HL-60 (cell line): Measurements from ENCODE around the gene DYNC1H1.

ENCODE experiments used
- DNase-seq, 2 experiments: peaks; one replicate each; pipeline ENCODE4 v3.0.0-alpha.2; 2010 to 2020; ENCODE audit warnings: low read depth in 1 of 2, low spot score in 1 of 2
- H3K27ac ChIP-seq: fragments of 250-450 bp; sonication (Bioruptor Pico); replicated peaks from 2 replicates; pipeline ENCODE4 v1.5.1; 2020; ENCODE audit warnings: mild to moderate bottlenecking, moderate library complexity
- H3K27me3 ChIP-seq: fragments of 250-450 bp; sonication (Bioruptor Pico); 2 replicates; pipeline ENCODE4 v1.5.1; 2021; ENCODE audit warnings: mild to moderate bottlenecking, moderate library complexity; ENCODE audit not compliant: insufficient read depth, poor library complexity, severe bottlenecking
- H3K4me3 ChIP-seq: replicated peaks from 2 replicates; pipeline ENCODE4 v1.5.1; 2011; ENCODE audit warnings: mild to moderate bottlenecking, control low read depth, low read length; ENCODE audit not compliant: insufficient read depth
- CTCF ChIP-seq: IDR thresholded peaks from one replicate; pipeline ENCODE4 v1.5.1; 2011; ENCODE audit warnings: low read length, control low read depth, inconsistent platforms; ENCODE audit not compliant: insufficient read depth
- GABPA ChIP-seq: IDR thresholded peaks from 2 replicates; pipeline ENCODE4 v1.6.1; 2012; ENCODE audit warnings: low read depth
- POLR2AphosphoS5 ChIP-seq: IDR thresholded peaks from 2 replicates; pipeline ENCODE4 v1.6.1; 2012; ENCODE audit warnings: low read depth
- SPI1 ChIP-seq: IDR thresholded peaks from 2 replicates; pipeline ENCODE4 v1.6.1; 2012; ENCODE audit warnings: low read depth, mild to moderate bottlenecking, borderline replicate concordance
- TF ChIP-seq, protein P1 (sequence below): IDR thresholded peaks from 2 replicates; pipeline ENCODE4 v1.6.1; 2012; ENCODE audit warnings: low read depth; ENCODE audit not compliant: insufficient replicate concordance

The DYNC1H1 gene

GRCh38 chr14:101932673-101933072 is 31.7 kb upstream of the DYNC1H1 start:
- H3K4me3 ChIP-seq, result no peak overlapping the region
- TF ChIP-seq SPI1 (no peak), POLR2AphosphoS5 (no peak), CTCF (no peak)
- no peak overlapping the region for H3K27ac ChIP-seq
- no peaks in the 10 kb centered on the region for H3K27me3 ChIP-seq
- no peak for DNase-seq

- no peaks in the 10 kb centered on the region for H3K27me3 ChIP-seq
- H3K27ac ChIP-seq, result no peak overlapping the region
- H3K4me3 ChIP-seq, result no peak overlapping the region
- no peak for DNase-seq
- TF ChIP-seq GABPA (no peak), CTCF (no peak), SPI1 (no peak), POLR2AphosphoS5 (no peak)
- TF ChIP-seq, protein P1, sequence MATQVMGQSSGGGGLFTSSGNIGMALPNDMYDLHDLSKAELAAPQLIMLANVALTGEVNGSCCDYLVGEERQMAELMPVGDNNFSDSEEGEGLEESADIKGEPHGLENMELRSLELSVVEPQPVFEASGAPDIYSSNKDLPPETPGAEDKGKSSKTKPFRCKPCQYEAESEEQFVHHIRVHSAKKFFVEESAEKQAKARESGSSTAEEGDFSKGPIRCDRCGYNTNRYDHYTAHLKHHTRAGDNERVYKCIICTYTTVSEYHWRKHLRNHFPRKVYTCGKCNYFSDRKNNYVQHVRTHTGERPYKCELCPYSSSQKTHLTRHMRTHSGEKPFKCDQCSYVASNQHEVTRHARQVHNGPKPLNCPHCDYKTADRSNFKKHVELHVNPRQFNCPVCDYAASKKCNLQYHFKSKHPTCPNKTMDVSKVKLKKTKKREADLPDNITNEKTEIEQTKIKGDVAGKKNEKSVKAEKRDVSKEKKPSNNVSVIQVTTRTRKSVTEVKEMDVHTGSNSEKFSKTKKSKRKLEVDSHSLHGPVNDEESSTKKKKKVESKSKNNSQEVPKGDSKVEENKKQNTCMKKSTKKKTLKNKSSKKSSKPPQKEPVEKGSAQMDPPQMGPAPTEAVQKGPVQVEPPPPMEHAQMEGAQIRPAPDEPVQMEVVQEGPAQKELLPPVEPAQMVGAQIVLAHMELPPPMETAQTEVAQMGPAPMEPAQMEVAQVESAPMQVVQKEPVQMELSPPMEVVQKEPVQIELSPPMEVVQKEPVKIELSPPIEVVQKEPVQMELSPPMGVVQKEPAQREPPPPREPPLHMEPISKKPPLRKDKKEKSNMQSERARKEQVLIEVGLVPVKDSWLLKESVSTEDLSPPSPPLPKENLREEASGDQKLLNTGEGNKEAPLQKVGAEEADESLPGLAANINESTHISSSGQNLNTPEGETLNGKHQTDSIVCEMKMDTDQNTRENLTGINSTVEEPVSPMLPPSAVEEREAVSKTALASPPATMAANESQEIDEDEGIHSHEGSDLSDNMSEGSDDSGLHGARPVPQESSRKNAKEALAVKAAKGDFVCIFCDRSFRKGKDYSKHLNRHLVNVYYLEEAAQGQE, result no peak
Observed at GRCh38 chr14:101933209-101933608, 31.2 kb upstream of the DYNC1H1 start.

DNA sequence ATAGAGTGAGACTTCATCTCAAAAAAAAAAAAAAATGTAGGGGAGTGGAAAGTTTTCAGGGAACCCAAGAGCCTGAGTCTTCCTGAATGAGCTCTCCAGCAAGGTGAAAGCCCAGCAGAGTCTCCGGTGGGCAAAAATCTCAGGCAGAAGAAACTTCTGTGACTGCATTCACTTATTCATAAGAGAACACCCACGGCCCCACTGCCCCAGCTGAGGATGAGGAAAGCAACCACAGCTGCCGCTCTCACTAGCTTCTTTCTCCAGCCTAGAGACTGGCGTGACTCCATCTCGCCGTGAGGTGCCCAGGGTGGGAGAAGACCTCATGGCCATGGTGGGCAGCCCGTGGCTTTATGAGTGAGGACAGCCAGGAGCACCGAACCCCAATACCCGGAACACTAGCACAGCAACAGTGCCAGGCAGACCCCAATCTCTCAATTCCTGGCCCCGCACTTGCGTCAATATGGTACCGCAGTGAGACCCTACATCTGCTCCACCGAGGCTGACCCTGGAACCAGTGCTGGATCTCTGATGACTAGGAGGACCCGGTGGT is 29.7 kb upstream of the DYNC1H1 start:
- DNase-seq, result no peak
- Histone ChIP-seq H3K27me3 (no peaks in the 10 kb centered on the region), H3K4me3 (no peak overlapping the region), H3K27ac (no peak overlapping the region)
- no peak for TF ChIP-seq CTCF
- TF ChIP-seq SPI1, result no peak
- no peak for TF ChIP-seq POLR2AphosphoS5
- no peak for TF ChIP-seq GABPA
- TF ChIP-seq, protein P1, result no peak
